A673 (cell line): ENCODE measurements around the gene CETP. TPM values are rescaled to one million over a fixed set of nuclear protein-coding genes. Genes with fewer than 3 reads are reported as not detected.
A peak's percentile ranks its signal among the peaks of the same experiment; 100 is the strongest.
"Not testable (repeated sequence)": the region's sequence is repeated elsewhere in the genome, so short reads cannot be mapped to it uniquely, and the experiment has no call there.

Experiments
- BruUV-seq: library from RNA; stranded (reverse); fragments of 400-500 nt; replicated peaks from 2 replicates; lab custom pipeline; 2021; lab: Mats Ljungman, UMichigan
- CTCF ChIA-PET: fragments of 300-600 bp; sonication (Branson Sonifier 250); formaldehyde crosslinking; loops from one replicate; lab custom pipeline; 2022; ENCODE audit warnings: antibody characterized with exemption; lab: Charles Lee
- POLR2A ChIA-PET: fragments of 300-600 bp; sonication (Branson Sonifier 250); formaldehyde crosslinking; loops from one replicate; lab custom pipeline; 2022; ENCODE audit warnings: antibody characterized with exemption; ENCODE audit not compliant: low non-redundant PET; lab: Charles Lee
- DNase-seq: peaks from one replicate; pipeline ENCODE4 v3.0.0-alpha.2; 2015; ENCODE audit warnings: low spot score
- H3K27ac ChIP-seq: fragments of 200-600 bp; sonication (generic); 2 replicates; pipeline ENCODE4 v1.5.1; 2016; ENCODE audit warnings: mixed run types, low read depth, mild to moderate bottlenecking, mixed read lengths, antibody characterized with exemption, low read length; ENCODE audit not compliant: poor library complexity, severe bottlenecking
- H3K27me3 ChIP-seq: fragments of 200-600 bp; sonication (generic); replicated peaks from 2 replicates; pipeline ENCODE4 v1.6.1; 2017; ENCODE audit warnings: mixed run types, low read depth, mild to moderate bottlenecking, mixed read lengths, antibody characterized with exemption, low read length; ENCODE audit not compliant: insufficient read depth, poor library complexity
- H3K36me3 ChIP-seq: fragments of 200-600 bp; sonication (generic); 2 replicates; pipeline ENCODE4 v1.6.1; 2016; ENCODE audit warnings: mixed run types, mild to moderate bottlenecking, mixed read lengths, antibody characterized with exemption, low read length; ENCODE audit not compliant: insufficient read depth, poor library complexity, severe bottlenecking
- H3K4me1 ChIP-seq: fragments of 200-600 bp; sonication (generic); 2 replicates; pipeline ENCODE4 v1.6.1; 2017; ENCODE audit warnings: mixed run types, mild to moderate bottlenecking, mixed read lengths, antibody characterized with exemption, low read length; ENCODE audit not compliant: insufficient read depth, poor library complexity, severe bottlenecking
- H3K4me3 ChIP-seq: fragments of 200-600 bp; sonication (generic); 2 replicates; pipeline ENCODE4 v1.5.1; 2016; ENCODE audit warnings: low read depth, mixed run types, mild to moderate bottlenecking, mixed read lengths, low read length; ENCODE audit not compliant: poor library complexity, severe bottlenecking
- H3K9me3 ChIP-seq: fragments of 200-600 bp; sonication (generic); 2 replicates; pipeline ENCODE4 v1.6.1; 2016; ENCODE audit warnings: mixed run types, low read depth, mild to moderate bottlenecking, mixed read lengths, antibody characterized with exemption, low read length; ENCODE audit not compliant: poor library complexity, severe bottlenecking
- CTCF ChIP-seq: fragments of 300-800, 200-600 bp; sonication (generic); conservative IDR thresholded peaks from 2 replicates; pipeline ENCODE4 v1.5.1; 2017; ENCODE audit warnings: low read depth, mild to moderate bottlenecking, antibody characterized with exemption, low read length, moderate library complexity, mixed read lengths
- EZH2 ChIP-seq: fragments of 200-600 bp; sonication (generic); IDR thresholded peaks from 2 replicates; pipeline ENCODE4 v1.6.1; 2017; ENCODE audit warnings: borderline replicate concordance, low read depth, mild to moderate bottlenecking, mixed read lengths, antibody characterized with exemption, low read length; ENCODE audit not compliant: poor library complexity, severe bottlenecking
- intact Hi-C: fragments of 100-400 bp; cut with micrococcal nuclease; formaldehyde crosslinking; loops from one replicate; pipeline ENCODE4 v1.10.0; 2022; ENCODE audit not compliant: unreplicated experiment
- total RNA-seq: library from RNA; stranded (reverse); gene quantifications from 2 replicates; pipeline ENCODE4 v1.2.3, GENCODE V29; 2021

Gene CETP
- total RNA-seq, 1 experiment from 2014 or later, result not detected

GRCh38 chr16:56988948-56989945 is 27.5 kb downstream of the CETP start, which contains the start of gene NLRC5:
Gene NLRC5, plus strand, starts transcription at chr16:56989557. Its CDS starts 31,156 bp downstream, at chr16:57020713.
- Histone ChIP-seq H3K4me1 (peaks cover 12% of the 10 kb centered on the region), H3K27ac (peak within 1 kb of the TSS; percentile 53), H3K9me3 (no peaks in the 10 kb centered on the region), H3K36me3 (no peaks in the 10 kb centered on the region), H3K4me3 (peak within 1 kb of the TSS; percentile 60), H3K27me3 (no peaks in the 10 kb centered on the region)
- ChIA-PET CTCF (no interaction called here), POLR2A (interaction anchor here (0.5 kb wide), 1 partner anchor 50 kb away, joined by 3 read pairs; no protein-coding TSS in a partner anchor)
- intact Hi-C loops, result no loop called here
- BruUV-seq, result no TSS peak
- TF ChIP-seq EZH2 (no peak), CTCF (no peak)
- DNase-seq, result peak; percentile 91

- Histone ChIP-seq H3K4me1 (peaks cover 11% of the 10 kb centered on the region), H3K27ac (no peak overlapping the region), H3K36me3 (no peaks in the 10 kb centered on the region), H3K4me3 (peak overlapping the region; percentile 60), H3K27me3 (no peaks in the 10 kb centered on the region), H3K9me3 (no peaks in the 10 kb centered on the region)
- CTCF ChIA-PET, result no interaction called here
- TF ChIP-seq CTCF (no peak), EZH2 (no peak)
- intact Hi-C loops, result no loop called here
- DNase-seq, result no peak
- POLR2A ChIA-PET, result interaction anchor here (0.5 kb wide), 1 partner anchor 51 kb away, joined by 3 read pairs; no protein-coding TSS in a partner anchor
- BruUV-seq, result TSS peak; percentile 53
Observed at GRCh38 chr16:56989988-56990387, 28.2 kb downstream of the CETP start.

- H3K27ac ChIP-seq, result no peak overlapping the region
- no peaks in the 10 kb centered on the region for H3K36me3 ChIP-seq
- BruUV-seq, result no TSS peak
- intact Hi-C loops, result no loop called here
- ChIA-PET POLR2A (no interaction called here), CTCF (no interaction called here)
- DNase-seq, result no peak
- H3K4me1 ChIP-seq, result peaks cover 5% of the 10 kb centered on the region
- H3K27me3 ChIP-seq, result no peaks in the 10 kb centered on the region
- H3K4me3 ChIP-seq, result peak overlapping the region; percentile 60
- H3K9me3 ChIP-seq, result no peaks in the 10 kb centered on the region
- TF ChIP-seq CTCF (no peak), EZH2 (no peak)
Observed at GRCh38 chr16:56990407-56991286, 28.9 kb downstream of the CETP start.

- H3K27ac ChIP-seq, BruUV-seq, CTCF ChIA-PET, H3K9me3 ChIP-seq, POLR2A ChIA-PET, H3K4me3 ChIP-seq, H3K36me3 ChIP-seq, DNase-seq, intact Hi-C loops, H3K4me1 ChIP-seq, H3K27me3 ChIP-seq: not testable (repeated sequence)
Observed at GRCh38 chr16:56992431-56992830, 30.7 kb downstream of the CETP start.
